BLaER1 (cell line): Measurements from ENCODE around the gene LRRC4B.
A peak's percentile ranks its signal among the peaks of the same experiment; 100 is the strongest.

Source experiments
- H3K27ac ChIP-seq: shearing (Covaris generic); formaldehyde crosslinking; 2 replicates; pipeline ENCODE4 v1.8.1; 2022
- H3K27me3 ChIP-seq: shearing (Covaris generic); formaldehyde crosslinking; 2 replicates; pipeline ENCODE4 v1.8.1; 2022
- H3K36me3 ChIP-seq: shearing (Covaris generic); formaldehyde crosslinking; 2 replicates; pipeline ENCODE4 v1.8.1; 2022
- H3K4me1 ChIP-seq: shearing (Covaris generic); formaldehyde crosslinking; 2 replicates; pipeline ENCODE4 v1.8.1; 2022
- H3K4me2 ChIP-seq: shearing (Covaris generic); formaldehyde crosslinking; 2 replicates; pipeline ENCODE4 v1.8.1; 2022
- H3K4me3 ChIP-seq: shearing (Covaris generic); formaldehyde crosslinking; 2 replicates; pipeline ENCODE4 v1.8.1; 2022
- H3K9ac ChIP-seq: shearing (Covaris generic); formaldehyde crosslinking; 2 replicates; pipeline ENCODE4 v1.8.1; 2022
- H3K9me3 ChIP-seq: shearing (Covaris generic); formaldehyde crosslinking; 2 replicates; pipeline ENCODE4 v1.8.1; 2022
- H4K20me1 ChIP-seq: shearing (Covaris generic); formaldehyde crosslinking; 2 replicates; pipeline ENCODE4 v1.8.1; 2022
- Cebpa-rat ChIP-seq: shearing (Covaris generic); IDR thresholded peaks from 2 replicates; pipeline ENCODE4 v1.8.1; 2022

Gene LRRC4B

GRCh38 chr19:50553134-50553703 is 15.0 kb downstream of the LRRC4B start:
- H3K27ac ChIP-seq, result no peak overlapping the region
- no peaks in the 10 kb centered on the region for H4K20me1 ChIP-seq
- H3K27me3 ChIP-seq, result peaks cover 50% of the 10 kb centered on the region; the same call in 1 of the 2 replicates
- no peaks in the 10 kb centered on the region for H3K36me3 ChIP-seq
- TF ChIP-seq Cebpa-rat, result no peak
- no peak overlapping the region for H3K9ac ChIP-seq
- H3K4me1 ChIP-seq, result peaks cover 58% of the 10 kb centered on the region
- H3K9me3 ChIP-seq, result no peaks in the 10 kb centered on the region
- no peak overlapping the region for H3K4me3 ChIP-seq
- H3K4me2 ChIP-seq, result no peak overlapping the region

- Histone ChIP-seq H3K4me3 (no peak overlapping the region), H3K9me3 (no peaks in the 10 kb centered on the region), H3K27me3 (peaks cover 50% of the 10 kb centered on the region; the same call in 1 of the 2 replicates), H3K36me3 (no peaks in the 10 kb centered on the region), H3K27ac (no peak overlapping the region), H3K9ac (no peak overlapping the region), H3K4me1 (peaks cover 65% of the 10 kb centered on the region), H3K4me2 (0 out of 2 replicates have a peak overlapping the region, but pooled peaks have one; percentile 70), H4K20me1 (no peaks in the 10 kb centered on the region)
- no peak for TF ChIP-seq Cebpa-rat
These were observed 15.7 kb downstream of the LRRC4B start for GRCh38 chr19:50552540-50552939.

- Histone ChIP-seq H3K36me3 (no peaks in the 10 kb centered on the region), H3K9ac (no peak overlapping the region), H4K20me1 (no peaks in the 10 kb centered on the region), H3K27me3 (peaks cover 50% of the 10 kb centered on the region; the same call in 1 of the 2 replicates), H3K4me2 (peak overlapping the region; percentile 70), H3K9me3 (no peaks in the 10 kb centered on the region), H3K4me1 (peaks cover 65% of the 10 kb centered on the region), H3K27ac (no peak overlapping the region), H3K4me3 (no peak overlapping the region)
- no peak for TF ChIP-seq Cebpa-rat
These were observed 16.5 kb downstream of the LRRC4B start for GRCh38 chr19:50551715-50552187.

- Histone ChIP-seq H3K9ac (no peak overlapping the region), H3K4me3 (no peak overlapping the region)
- no peak for TF ChIP-seq Cebpa-rat
These were observed 17.1 kb downstream of the LRRC4B start for GRCh38 chr19:50551034-50551714.

GRCh38 chr19:50550594-50550966 is 17.7 kb downstream of the LRRC4B start:
- Histone ChIP-seq H3K36me3 (no peaks in the 10 kb centered on the region), H3K9ac (no peak overlapping the region), H3K4me1 (peaks cover 72% of the 10 kb centered on the region), H3K27ac (no peak overlapping the region), H3K9me3 (no peaks in the 10 kb centered on the region), H3K27me3 (peaks cover 50% of the 10 kb centered on the region; the same call in 1 of the 2 replicates), H3K4me3 (no peak overlapping the region), H3K4me2 (peak overlapping the region; percentile 70; the same call in 1 of the 2 replicates), H4K20me1 (no peaks in the 10 kb centered on the region)
- no peak for TF ChIP-seq Cebpa-rat

More at GRCh38 chr19:50551034-50551714, 17.1 kb downstream of the LRRC4B start:
- H3K36me3 ChIP-seq, result no peaks in the 10 kb centered on the region
- peak overlapping the region; percentile 70 for H3K4me2 ChIP-seq
- H3K27me3 ChIP-seq, result peaks cover 50% of the 10 kb centered on the region; the same call in 1 of the 2 replicates
- H4K20me1 ChIP-seq, result no peaks in the 10 kb centered on the region
- H3K27ac ChIP-seq, result no peak overlapping the region
- peaks cover 71% of the 10 kb centered on the region for H3K4me1 ChIP-seq
- H3K9me3 ChIP-seq, result no peaks in the 10 kb centered on the region

- H3K4me2 ChIP-seq, result peak overlapping the region; percentile 70; the same call in 1 of the 2 replicates
These were observed 18.2 kb downstream of the LRRC4B start for GRCh38 chr19:50549927-50550593.

GRCh38 chr19:50549059-50549926 is 18.9 kb downstream of the LRRC4B start:
- no peak for TF ChIP-seq Cebpa-rat
- H4K20me1 ChIP-seq, result no peaks in the 10 kb centered on the region
- no peaks in the 10 kb centered on the region for H3K9me3 ChIP-seq
- H3K36me3 ChIP-seq, result no peaks in the 10 kb centered on the region
- H3K9ac ChIP-seq, result no peak overlapping the region
- no peak overlapping the region for H3K27ac ChIP-seq
- peaks cover 71% of the 10 kb centered on the region for H3K4me1 ChIP-seq
- no peak overlapping the region for H3K4me3 ChIP-seq
- H3K4me2 ChIP-seq, result peak overlapping the region; percentile 94
- H3K27me3 ChIP-seq, result peaks cover 42% of the 10 kb centered on the region; the same call in 1 of the 2 replicates

More at GRCh38 chr19:50549927-50550593, 18.2 kb downstream of the LRRC4B start:
- no peaks in the 10 kb centered on the region for H3K36me3 ChIP-seq
- no peak overlapping the region for H3K4me3 ChIP-seq
- H4K20me1 ChIP-seq, result no peaks in the 10 kb centered on the region
- no peak overlapping the region for H3K27ac ChIP-seq
- no peaks in the 10 kb centered on the region for H3K9me3 ChIP-seq
- no peak overlapping the region for H3K9ac ChIP-seq
- no peak for TF ChIP-seq Cebpa-rat
- peaks cover 44% of the 10 kb centered on the region; the same call in 1 of the 2 replicates for H3K27me3 ChIP-seq
- H3K4me1 ChIP-seq, result peaks cover 72% of the 10 kb centered on the region

GRCh38 chr19:50548191-50549058 is 19.8 kb downstream of the LRRC4B start:
- Histone ChIP-seq H3K9me3 (no peaks in the 10 kb centered on the region), H3K27ac (peak overlapping the region; percentile 50; the same call in 1 of the 2 replicates), H3K4me1 (peaks cover 77% of the 10 kb centered on the region), H3K27me3 (peaks cover 42% of the 10 kb centered on the region; the same call in 1 of the 2 replicates), H3K36me3 (no peaks in the 10 kb centered on the region), H3K4me2 (peak overlapping the region; percentile 94), H4K20me1 (no peaks in the 10 kb centered on the region), H3K4me3 (no peak overlapping the region), H3K9ac (no peak overlapping the region)
- TF ChIP-seq Cebpa-rat, result no peak
